ENCODE measurements around the gene DGKZ. TPM values are rescaled to one million over a fixed set of nuclear protein-coding genes. Genes with fewer than 3 reads are reported as not detected.

Gene DGKZ
- polyA plus RNA-seq, 10 donors = 47.7 to 68.1 (median 57.1) TPM

DNA sequence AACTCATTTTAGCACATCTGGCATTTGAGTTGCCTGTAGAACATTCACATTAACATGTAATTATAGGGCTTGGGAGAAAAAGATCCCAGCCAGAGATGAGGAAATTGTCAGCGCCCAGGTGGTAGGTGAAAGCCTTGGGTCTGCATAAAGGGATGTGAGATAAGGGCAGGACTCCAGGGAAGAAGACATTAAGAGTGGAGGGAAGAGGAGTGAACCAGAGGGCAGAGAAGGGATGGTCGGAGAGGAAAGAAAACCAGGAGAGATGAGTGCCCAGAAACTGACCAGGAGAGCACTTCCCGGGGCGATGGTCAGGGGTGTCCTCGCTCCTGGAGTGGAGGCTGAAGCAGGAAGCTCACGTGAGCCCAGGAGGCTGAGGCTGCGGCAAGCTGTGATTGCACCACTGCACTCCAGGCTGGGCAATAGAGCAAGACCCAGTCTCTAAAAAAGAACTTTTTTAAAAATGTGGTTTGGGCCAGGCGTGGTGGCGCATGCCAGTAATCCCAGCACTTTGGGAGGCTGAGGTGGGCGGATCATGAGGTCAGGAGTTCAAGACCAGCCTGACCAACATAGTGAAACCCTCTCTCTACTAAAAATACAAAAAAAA, 20.3 kb upstream of the DGKZ start:
- no peak for DNase-seq

DNA sequence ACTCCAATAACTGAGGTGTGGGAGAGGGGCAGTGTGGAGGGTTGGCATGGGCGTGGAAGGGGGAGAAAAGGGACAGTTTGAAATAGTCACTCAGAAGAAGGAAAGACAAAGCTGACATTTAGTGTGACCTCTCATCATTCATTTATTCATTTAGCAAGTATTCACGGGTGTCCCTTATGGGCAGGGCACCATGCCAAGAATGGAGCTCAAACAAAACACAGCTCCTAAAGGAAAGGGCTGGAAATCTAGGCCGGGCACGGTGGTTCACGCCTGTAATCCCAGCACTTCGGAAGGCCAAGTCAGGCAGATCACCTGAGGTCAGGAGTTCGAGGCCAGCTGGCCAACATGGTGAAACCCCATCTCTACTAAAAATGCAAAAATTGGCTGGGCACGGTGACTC, 19.4 kb upstream of the DGKZ start:
- DNase-seq = no peak

DNA sequence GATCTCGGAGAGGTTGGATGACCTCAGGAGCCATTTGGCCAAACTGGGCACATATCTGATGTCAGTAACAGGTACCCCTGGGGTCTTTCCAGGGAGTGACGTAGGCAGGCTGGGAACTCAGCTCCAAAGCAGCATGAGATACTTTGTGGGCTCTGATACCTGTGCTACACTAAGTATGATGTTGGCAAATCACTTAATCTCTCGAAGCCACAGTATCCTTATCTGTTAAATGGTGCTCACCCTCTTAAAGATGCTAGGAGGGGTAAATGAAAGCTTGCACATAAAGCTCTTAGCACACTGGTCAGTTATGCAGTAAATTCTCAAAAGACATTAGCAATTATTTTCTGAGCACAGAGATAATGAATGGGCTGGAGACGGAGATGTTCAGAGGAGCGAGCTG, 17.1 kb upstream of the DGKZ start:
- DNase-seq = no peak

DNA sequence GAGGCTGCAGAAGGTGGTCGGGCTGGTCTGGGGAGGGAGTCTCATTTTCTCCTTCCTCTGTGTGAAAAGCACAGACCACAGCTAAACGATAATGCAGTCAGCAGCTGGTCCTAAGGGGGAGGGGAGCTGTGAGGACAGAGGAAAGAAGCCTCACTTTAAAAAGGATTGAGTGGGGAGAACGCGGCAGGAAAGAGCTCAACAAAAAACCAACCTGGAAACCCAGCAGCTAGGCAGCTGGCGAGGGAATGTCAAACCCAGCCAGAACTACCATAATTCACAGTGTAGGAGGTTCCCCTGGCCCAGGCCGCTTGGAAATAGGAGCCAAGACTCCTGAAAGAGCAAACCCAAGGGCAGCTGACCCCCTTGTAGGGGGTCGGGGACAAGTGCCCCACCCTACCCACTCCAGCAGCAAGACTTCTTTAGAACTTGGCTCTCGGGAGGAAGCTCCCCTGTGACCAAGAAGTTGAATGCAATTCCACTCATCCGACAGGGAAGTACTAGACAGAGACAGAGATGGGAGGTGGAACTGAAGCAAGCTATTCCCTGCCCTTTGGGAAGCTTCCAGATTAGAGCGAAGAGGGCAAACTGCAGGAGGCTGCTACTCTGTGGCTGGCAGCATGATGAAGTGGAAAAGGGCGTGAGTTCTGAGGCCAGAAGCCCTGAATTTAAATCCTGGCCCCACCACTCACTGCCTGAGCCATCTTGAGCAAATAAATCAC, 16.5 kb upstream of the DGKZ start:
- DNase-seq = peak in 1 of 3 donors; percentile 75

DNA sequence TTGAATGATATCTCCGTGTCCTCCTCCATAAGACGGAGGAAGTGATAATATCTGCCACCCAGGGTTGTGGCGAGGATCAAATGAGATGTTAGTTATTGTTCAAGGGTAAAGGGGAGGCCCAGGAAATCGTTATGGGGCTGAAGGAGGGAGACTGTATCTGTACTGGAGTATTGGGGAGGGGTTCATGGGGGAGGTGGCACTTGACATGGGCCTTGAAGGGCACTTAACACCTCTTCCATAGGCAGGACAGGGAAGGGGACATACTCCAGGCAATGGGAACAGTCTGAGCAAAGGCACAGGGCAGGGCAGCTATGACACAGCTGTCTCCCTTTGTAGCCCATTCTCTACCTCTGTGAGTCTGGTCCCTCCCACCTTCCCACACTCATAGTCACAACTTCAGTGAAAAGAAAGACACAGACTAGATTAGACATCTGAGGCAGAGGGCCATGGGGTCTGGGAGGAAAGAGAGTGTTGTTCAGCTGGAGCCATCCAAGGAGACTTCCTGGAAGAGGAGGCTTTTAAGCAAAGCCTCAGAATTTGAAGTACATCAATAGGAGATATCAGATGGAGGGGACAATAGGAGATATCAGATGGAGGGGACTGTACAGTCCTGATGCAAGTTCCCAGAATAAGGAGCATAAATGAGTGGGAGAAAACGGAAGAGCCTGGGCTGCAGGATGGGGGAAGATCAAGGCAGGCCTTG, 15.8 kb upstream of the DGKZ start:
- no peak for DNase-seq

DNA sequence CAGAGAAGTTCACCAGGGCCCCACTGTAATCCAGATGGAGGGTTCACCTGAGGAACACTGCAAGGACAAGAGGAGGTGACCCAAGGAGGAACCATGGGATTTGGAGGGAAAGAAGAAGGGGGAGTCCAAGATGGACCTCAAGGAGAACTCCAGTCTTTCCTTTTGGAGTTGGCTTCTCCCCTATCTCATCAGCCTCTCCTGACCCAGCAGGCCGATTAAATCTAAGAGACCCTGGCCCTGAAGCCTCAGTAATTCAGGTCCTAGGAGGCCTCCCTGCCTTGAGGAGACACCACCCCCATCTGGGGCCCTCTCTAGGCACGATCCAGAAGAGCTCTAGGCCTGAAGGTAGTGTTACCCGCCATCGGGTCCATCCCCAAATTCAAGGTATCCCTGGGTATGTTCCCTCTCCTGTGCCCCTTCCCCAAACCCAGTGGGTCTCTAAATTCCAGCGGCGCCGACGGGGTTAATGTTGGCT, 15.1 kb upstream of the DGKZ start:
- no peak for DNase-seq

DNA sequence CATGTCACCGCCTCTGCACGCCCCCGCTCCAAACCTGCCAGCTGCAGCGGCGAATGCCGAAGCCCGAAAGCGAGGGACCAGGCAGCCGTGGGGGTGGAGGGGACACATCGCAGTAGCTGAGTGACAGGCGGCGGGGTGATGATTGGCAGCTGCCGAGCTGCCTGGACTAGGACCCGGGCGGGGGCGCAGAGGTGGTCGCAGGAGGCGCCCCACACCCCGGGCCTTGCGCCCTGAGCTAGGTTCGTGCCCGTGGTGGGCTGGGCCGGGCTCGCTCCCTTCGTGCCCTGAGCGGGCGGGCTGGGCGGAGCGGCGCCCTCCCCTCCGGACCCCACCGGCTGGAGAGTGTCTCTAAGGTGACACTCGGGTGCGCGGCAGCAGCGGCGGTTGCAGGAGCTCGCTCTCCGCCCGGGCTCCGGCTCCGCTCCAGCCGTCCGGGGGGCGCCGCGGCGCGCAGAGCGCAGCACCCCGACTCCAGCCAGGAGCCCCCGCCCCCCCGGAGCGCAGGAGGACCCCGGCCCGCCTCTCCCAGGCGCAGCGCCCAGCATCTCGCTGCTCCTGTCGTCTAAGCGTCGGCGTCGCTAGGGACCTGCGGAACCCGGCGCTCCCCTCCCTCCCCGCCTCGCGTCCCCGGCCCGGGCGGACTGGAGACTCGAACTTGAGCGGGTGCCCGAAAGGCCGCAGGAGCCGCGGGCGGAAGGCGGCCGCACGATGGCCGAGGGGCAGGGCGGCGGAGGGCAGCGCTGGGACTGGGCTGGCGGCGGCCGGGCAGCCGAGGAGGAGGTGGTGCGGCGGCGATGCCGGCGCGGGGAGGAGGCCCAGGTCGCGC, 14.5 kb upstream of the DGKZ start:
- DNase-seq = peak in 1 of 3 donors; percentile 58

DNA sequence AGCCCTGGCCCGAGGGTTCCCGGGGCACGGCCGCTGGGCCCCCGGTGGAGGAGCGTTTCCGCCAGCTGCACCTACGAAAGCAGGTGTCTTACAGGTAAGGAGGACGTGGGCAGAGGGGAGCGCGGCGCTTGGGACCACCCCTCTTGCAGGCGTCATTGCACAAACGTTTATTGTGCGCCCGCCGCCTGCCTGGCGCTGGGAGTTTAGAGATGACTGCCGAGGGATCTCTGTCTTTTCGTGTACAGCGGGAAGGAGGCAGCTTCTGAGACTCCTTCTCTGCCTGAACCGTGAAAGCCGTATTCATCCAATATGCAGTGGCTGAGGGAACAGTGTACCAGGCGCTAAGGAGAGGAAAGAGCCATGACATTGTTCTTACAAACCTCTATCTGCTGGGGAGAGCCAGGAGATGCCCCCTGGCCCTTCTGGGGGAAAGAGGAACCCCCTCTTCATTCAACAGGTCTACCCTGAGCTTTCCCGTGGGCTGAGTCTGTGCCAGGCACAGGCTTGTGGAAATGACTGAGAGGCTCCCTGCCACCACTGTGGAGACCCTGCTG, 13.8 kb upstream of the DGKZ start:
- DNase-seq = no peak

DNA sequence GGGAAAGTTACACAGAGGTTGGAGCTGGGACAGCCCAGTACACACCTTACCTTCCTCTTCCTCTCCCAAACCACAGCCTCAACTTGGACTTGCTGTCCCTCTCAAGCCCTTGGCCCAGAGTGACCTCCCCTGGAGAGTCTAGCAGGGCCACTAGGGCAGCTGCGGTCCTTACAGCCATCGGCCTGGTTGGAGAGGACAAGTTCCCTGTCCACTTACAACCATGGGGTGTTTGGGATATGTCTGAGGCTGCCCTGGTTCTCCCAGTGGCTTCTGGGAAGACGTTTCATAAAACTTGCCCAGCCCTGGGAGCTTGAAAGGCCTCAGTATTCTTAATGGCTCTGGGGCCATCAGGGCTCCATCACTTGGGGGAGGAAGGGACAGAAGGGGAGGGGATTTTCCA, 13.1 kb upstream of the DGKZ start:
- no peak for DNase-seq

DNA sequence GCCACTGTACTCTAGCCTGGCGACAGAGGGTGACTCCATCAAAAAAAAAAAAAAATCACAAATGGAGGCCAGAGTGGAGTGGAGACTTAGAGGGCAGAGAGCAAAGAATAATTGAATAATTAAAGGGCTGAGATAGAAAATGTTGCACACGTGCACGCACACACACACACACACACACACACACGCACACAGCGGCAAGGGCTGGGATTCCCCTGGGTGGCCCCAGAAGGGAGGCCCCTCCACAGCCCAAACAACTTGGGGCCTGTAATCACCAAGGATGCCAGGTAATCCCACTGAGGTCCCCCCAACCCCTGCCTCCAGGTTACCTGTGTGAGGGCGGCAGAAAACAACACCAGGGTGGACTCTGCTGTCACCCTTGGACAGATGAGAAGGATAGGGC, 12.0 kb upstream of the DGKZ start:
- DNase-seq = no peak

DNA sequence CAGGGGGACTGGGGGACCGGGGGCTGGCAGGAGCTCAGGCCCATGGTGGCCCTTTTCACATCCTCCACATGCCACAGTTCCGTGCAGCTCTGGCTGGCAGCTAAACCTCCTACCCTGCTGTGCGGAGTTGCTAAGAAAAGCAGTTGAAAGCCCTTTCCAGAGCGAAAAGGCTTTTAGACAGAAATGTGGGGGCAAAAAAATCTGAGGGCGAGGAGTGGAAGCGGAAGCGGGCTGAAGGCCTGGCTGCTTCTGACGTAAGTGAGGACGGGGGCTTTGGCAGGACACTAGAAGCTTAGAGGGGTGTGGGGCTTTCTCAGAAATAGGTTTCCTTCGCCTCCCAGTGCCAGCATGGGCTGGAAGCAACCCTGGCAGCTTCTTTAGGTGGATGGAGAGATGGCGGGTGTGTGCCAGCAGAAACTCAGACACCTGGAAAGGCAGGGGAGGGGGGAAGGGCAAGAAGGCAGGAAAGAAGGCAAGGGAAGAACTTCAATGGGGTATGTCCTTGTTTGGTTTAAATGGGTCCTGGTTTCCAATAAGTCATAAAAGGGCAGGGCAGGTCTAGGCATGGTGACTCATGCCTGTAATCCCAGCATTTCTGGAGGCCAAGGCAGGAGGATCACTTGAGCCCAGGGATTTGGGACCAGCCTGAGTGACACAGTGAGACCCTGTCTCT, 11.2 kb upstream of the DGKZ start:
- no peak for DNase-seq

DNA sequence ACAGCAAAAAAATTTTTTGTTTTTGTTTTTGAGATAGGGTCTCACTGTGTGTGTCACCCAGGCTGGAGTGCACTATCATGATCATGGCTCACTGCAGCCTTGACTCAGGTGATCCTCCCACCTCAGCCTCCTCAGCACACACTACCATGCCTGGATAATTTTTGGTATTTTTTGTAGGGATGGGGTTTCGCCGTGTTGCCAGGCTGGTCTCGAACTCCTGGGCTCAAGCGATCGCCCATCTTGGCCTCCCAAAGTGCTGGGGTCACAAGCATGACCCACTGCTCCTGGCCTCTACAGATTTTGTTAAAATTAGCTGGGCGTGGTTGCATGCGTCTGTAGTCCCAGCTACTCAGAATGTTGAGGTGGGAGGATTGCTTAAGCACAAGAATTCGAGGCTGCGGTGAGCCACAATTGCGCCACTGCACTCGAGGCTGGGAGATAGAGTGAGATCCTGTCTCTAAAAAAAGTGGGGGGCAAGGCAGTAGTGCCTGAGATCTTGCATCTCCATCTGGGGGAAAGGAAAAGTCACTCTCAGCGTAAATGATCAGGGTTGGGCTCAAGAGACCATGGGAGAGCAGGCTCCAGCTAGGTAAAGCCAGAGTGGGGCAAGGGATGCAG, 10.6 kb upstream of the DGKZ start:
- DNase-seq = no peak

DNA sequence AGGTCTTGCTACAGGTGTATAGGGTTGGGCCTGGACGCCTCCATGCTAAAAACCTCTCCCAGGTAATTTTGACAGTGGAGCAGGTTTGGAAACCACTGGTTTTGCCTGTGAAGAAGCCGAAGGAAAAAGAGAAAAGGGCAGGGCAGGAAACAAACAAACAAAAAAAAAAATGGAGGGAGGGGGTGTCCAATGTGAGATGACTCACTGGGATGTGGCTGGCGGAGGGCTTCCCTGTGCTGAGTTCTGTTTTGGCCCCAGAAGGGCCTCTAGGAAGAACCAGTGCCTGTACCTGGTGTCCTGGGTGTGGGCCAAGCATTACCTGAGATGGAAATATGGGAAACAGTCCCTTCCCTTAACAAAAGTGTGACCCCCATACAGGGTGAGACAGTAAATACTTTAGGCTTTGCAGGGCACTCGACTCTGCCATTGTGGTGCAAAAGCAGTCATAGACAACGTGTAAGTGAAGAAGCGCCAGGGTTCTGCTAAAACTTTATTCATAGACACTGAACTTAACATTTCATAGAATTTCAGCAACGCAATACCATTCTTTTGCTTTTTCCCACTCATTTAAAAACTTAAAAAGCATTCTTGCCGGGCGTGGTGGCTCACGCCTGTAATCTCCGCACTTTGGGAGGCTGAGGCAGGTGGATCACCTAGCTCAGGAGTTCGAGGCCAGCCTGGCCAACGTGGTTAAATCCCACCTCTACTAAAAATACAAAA, 9.5 kb upstream of the DGKZ start:
- DNase-seq = no peak

DNA sequence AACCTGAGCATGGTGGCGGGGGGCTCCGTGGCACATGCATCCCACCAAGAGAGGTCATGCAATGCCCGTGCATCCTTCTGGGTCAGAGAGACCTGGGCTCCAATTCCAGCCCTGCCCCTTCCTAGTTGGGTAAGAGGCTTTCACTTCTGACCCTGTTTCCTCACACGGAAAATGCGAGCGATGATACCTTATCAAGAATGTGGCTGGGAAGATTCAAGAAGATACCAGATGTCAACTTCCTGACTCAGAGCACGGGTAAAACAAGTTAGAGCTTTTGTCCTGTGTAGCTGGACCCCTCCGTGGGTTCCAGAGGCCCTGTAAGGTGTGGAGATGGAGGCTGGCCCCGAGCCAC, 8.7 kb upstream of the DGKZ start:
- no peak for DNase-seq

DNA sequence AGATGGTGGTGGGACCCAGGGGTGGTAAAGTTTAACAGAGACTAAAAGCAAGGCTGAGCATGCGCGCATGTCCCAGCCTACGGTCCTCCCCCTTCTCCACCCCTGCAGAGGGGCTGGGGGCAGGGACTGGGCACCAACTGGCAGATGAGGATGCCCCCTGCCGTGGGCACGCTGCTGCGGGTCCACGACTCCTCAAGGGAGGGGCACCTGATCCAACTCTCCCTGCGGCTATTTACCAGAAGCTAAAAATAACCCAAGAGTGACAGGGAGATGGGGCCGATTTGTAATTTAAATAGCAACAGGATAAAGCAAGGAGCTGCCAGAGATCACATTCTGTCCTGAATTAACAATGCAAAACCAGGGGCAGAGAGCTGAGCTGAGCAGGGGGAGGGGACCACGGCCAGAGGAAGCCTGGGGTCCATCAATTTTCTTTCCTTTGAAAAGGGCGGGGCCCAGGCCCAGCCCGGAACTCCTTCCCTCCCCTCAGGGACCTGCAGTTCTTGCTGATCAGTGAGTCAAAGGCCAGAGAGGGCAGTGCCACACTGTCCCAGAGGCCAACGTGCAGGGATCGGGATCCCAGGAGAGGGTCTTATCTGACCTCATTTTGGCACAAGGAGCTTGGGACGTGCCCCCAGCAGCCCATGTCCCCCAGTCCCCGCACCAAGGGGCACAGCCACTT, 8.1 kb upstream of the DGKZ start:
- no peak for DNase-seq

DNA sequence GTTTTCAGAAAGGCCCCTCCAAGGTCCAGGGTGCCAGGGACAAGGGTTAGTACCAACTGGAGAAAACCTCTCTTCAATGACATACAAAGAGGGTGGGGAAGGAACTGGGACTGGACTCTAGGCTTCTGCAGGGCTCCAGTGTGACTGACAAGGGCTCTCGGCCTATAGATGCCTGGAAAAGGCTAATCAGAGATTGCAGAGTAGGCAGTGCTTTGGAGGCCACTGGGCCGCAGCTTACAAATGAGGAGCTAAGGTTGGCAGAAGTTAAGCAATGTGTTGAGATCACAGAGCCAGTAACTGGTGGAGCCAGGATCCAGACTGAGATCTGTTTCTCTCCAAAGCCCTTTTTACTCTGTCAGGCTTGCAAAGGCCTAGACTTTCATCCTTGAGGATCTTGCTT, 7.4 kb upstream of the DGKZ start:
- DNase-seq = no peak

DNA sequence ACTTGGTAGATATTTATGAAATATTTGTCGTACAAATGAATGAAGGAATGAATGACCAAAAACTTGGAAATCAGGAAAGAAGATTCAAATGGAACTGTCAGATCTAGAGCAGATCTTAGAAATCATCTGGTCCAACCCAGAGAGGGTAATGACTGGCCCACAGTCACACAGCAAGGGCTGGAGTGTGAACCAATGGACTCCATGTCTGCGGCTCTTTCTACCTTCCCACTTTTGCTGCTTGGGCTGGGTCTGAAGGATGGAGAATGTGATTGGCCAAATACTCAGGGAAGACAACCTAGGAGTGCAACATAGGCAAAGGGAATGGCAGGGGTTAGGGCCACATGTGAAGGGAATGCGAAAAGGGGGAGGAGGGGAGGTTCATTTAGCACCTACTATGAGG, 5.8 kb upstream of the DGKZ start:
- DNase-seq = no peak

DNA sequence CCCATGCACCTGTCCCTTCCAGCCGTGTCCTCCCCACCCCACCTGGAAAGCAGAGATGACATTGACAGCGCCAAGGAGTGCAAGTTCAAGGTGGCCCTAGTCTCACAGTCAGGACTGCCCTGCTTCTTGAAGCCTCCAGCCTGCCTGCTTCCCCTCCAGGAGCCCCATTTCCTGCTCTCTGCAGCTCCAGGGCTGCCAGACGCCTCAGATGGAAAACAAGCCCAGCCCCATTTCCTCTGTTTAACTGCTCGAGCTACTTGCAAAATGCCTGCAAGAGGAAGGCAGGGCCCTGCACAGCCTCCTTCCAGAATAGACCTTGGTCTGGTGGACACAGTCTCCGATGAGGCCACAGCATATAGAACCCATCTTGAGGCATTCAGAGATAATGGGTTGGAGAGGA, 5.0 kb upstream of the DGKZ start:
- DNase-seq = peak in 1 of 3 donors; percentile 83

DNA sequence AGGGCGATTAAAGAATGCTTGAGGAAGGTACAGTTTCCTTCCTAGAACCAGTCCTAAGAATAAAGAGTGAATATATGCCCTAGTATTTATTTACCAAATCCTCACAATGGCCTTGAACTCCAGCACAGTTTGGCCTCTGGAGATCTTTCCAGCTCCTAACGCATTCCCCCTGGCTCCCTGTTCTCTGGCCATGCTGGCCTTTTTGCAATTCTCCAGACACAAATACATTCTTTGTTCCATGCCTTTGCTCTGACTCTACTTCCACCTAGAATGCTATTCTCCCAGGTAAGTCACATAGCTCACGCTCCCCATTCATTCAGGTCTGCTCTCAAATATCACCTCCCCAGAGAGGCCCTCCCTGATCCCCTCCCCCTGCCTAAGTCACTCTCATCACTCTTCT, 3.7 kb upstream of the DGKZ start:
- no peak for DNase-seq

DNA sequence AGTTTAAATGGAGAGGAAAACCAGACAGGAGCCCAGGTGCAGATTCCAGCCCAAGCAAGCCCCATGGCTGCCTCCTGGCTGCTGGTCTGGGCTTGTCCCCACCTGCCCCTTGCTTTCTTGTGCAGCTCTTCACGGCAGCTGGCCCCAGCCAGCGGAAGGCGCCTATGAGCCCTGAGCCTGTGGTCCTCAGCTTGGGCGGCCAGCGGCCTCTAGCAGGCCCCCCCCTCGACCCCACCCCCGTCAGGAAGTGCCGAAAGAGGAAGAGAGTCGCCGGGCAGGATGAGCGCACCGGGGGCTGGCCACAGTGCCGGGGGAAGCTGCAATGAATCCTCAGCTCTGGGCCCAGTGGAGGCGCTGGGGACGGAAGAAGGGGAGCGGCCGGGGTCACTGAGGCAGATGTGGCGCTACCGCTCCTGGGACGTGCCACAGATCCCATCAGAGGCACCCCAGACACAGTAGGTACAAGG, 2.1 kb upstream of the DGKZ start:
- DNase-seq = peak in 1 of 3 donors; percentile 66

Measured in muscle of back (tissue), 11 donors.